SK-N-SH (cell line): ENCODE data around the gene ST8SIA6.

Experiments used
- CTCF ChIP-seq: fragments of 200-600 bp; sonication (generic); IDR thresholded peaks from 2 replicates; pipeline ENCODE4 v1.6.1; 2017; ENCODE audit warnings: antibody characterized with exemption, mild to moderate bottlenecking, moderate library complexity
- EZH2phosphoT487 ChIP-seq: fragments of 200-600 bp; sonication (generic); IDR thresholded peaks from 2 replicates; pipeline ENCODE4 v1.6.1; 2017; ENCODE audit warnings: low read depth, mixed run types, mild to moderate bottlenecking, antibody characterized with exemption, moderate library complexity, borderline replicate concordance
- POLR2AphosphoS5 ChIP-seq: IDR thresholded peaks from 2 replicates; pipeline ENCODE4 v1.6.1; 2012; ENCODE audit warnings: low read depth, low read length
- RFX5 ChIP-seq: IDR thresholded peaks from 2 replicates; pipeline ENCODE4 v1.6.1; 2012; ENCODE audit warnings: mild to moderate bottlenecking, improper control_type of control experiment, low read length

GRCh38 chr10:17381502-17382142 is 72.8 kb downstream of the ST8SIA6 start:
- TF ChIP-seq EZH2phosphoT487 (no peak), POLR2AphosphoS5 (no peak), CTCF (no peak), RFX5 (no peak)
